Hepatocyte (in vitro differentiated cells): ENCODE results near the gene MAP2K7.

Source experiments
- EZH2 ChIP-seq: fragments of 200-600 bp; sonication (generic); IDR thresholded peaks from 2 replicates; pipeline ENCODE4 v1.6.1; 2016; ENCODE audit warnings: antibody characterized with exemption, mild to moderate bottlenecking, borderline replicate concordance
- EZH2phosphoT487 ChIP-seq: fragments of 200-600 bp; sonication (generic); IDR thresholded peaks from one replicate; pipeline ENCODE4 v1.6.1; 2018; ENCODE audit warnings: antibody characterized with exemption, mild to moderate bottlenecking, low read depth, moderate library complexity; ENCODE audit not compliant: unreplicated experiment, severe bottlenecking
- TF ChIP-seq, protein P1 (sequence below): fragments of 200-600 bp; sonication (generic); IDR thresholded peaks from 2 replicates; pipeline ENCODE4 v1.5.1; 2016; ENCODE audit warnings: antibody characterized with exemption, mild to moderate bottlenecking; ENCODE audit not compliant: poor library complexity

- TF ChIP-seq, protein P1, sequence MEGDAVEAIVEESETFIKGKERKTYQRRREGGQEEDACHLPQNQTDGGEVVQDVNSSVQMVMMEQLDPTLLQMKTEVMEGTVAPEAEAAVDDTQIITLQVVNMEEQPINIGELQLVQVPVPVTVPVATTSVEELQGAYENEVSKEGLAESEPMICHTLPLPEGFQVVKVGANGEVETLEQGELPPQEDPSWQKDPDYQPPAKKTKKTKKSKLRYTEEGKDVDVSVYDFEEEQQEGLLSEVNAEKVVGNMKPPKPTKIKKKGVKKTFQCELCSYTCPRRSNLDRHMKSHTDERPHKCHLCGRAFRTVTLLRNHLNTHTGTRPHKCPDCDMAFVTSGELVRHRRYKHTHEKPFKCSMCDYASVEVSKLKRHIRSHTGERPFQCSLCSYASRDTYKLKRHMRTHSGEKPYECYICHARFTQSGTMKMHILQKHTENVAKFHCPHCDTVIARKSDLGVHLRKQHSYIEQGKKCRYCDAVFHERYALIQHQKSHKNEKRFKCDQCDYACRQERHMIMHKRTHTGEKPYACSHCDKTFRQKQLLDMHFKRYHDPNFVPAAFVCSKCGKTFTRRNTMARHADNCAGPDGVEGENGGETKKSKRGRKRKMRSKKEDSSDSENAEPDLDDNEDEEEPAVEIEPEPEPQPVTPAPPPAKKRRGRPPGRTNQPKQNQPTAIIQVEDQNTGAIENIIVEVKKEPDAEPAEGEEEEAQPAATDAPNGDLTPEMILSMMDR = no peak
- TF ChIP-seq EZH2phosphoT487 (no peak), EZH2 (no peak)
Observed at GRCh38 chr19:7910321-7911161, 6.9 kb downstream of the MAP2K7 start.
